IPS DF 19.7 (cell line): ENCODE data around the gene PHF19.

Experiments used
- DNase-seq: peaks from one replicate; pipeline ENCODE4 v3.0.0-alpha.2; 2013; ENCODE audit warnings: low read depth, low spot score

Gene PHF19

GRCh38 chr9:120874226-120875194, 2.5 kb downstream of the PHF19 start:
- no peak for DNase-seq

- DNase-seq = peak; percentile 97
Measured at GRCh38 chr9:120873512-120873911, 3.5 kb downstream of the PHF19 start.

- no peak for DNase-seq
Measured at GRCh38 chr9:120872791-120873502, 4.0 kb downstream of the PHF19 start.

GRCh38 chr9:120870206-120870605, 6.8 kb downstream of the PHF19 start:
- no peak for DNase-seq

- no peak for DNase-seq
Measured at GRCh38 chr9:120869726-120870125, 7.3 kb downstream of the PHF19 start.

GRCh38 chr9:120869360-120869687, 7.7 kb downstream of the PHF19 start:
- DNase-seq = no peak

- peak; percentile 80 for DNase-seq
Measured at GRCh38 chr9:120868676-120869359, 8.2 kb downstream of the PHF19 start.

GRCh38 chr9:120868339-120868675, 8.7 kb downstream of the PHF19 start:
- no peak for DNase-seq

- no peak for DNase-seq
Measured at GRCh38 chr9:120867676-120868338, 9.2 kb downstream of the PHF19 start.

- no peak for DNase-seq
Measured at GRCh38 chr9:120866651-120867050, 10.3 kb downstream of the PHF19 start.

GRCh38 chr9:120865809-120866208, 11.2 kb downstream of the PHF19 start:
- DNase-seq = no peak

GRCh38 chr9:120865176-120865575, 11.8 kb downstream of the PHF19 start:
- no peak for DNase-seq

GRCh38 chr9:120864719-120865118, 12.3 kb downstream of the PHF19 start:
- no peak for DNase-seq

GRCh38 chr9:120863833-120864232, 13.2 kb downstream of the PHF19 start:
- no peak for DNase-seq

- no peak for DNase-seq
Measured at GRCh38 chr9:120862452-120862851, 14.5 kb downstream of the PHF19 start.

- no peak for DNase-seq
Measured at GRCh38 chr9:120861935-120862334, 15.1 kb downstream of the PHF19 start.

- DNase-seq = no peak
Measured at GRCh38 chr9:120860083-120860482, 16.9 kb downstream of the PHF19 start.

GRCh38 chr9:120859361-120859760, 17.6 kb downstream of the PHF19 start:
- DNase-seq = no peak

- DNase-seq = no peak
Measured at GRCh38 chr9:120857902-120858301, 19.1 kb downstream of the PHF19 start.

GRCh38 chr9:120857481-120857880, 19.5 kb downstream of the PHF19 start:
- no peak for DNase-seq

GRCh38 chr9:120856700-120857099, 20.3 kb downstream of the PHF19 start:
- no peak for DNase-seq
